HG02642 (cell line): ENCODE measurements around the gene TPI1.

ENCODE experiments used
- ATAC-seq: cut with Tn5 transposase; IDR thresholded peaks from one replicate; pipeline ENCODE4 v1.9.1; 2021; ENCODE audit warnings: mild to moderate bottlenecking; ENCODE audit not compliant: unreplicated experiment, poor library complexity

TPI1 gene

GRCh38 chr12:6827982-6828780 is 39.1 kb upstream of the TPI1 start, which contains the start of gene P3H3:
P3H3 (plus strand) TSS chr12:6828407; CDS start chr12:6828441, 34 bp downstream.
- no peak for ATAC-seq

GRCh38 chr12:6828781-6829535 is 38.4 kb upstream of the TPI1 start:
- ATAC-seq = no peak

GRCh38 chr12:6829536-6830220 is 37.7 kb upstream of the TPI1 start:
- ATAC-seq = no peak

GRCh38 chr12:6830286-6830890 is 36.9 kb upstream of the TPI1 start:
- no peak for ATAC-seq

GRCh38 chr12:6830999-6831398 is 36.3 kb upstream of the TPI1 start:
- ATAC-seq = no peak

- ATAC-seq = no peak
These were observed 35.8 kb upstream of the TPI1 start for GRCh38 chr12:6831450-6831995.

- ATAC-seq = no peak
These were observed 35.2 kb upstream of the TPI1 start for GRCh38 chr12:6832125-6832524.

- ATAC-seq = no peak
These were observed 34.0 kb upstream of the TPI1 start for GRCh38 chr12:6833189-6833890.

- no peak for ATAC-seq
These were observed 33.1 kb upstream of the TPI1 start for GRCh38 chr12:6834254-6834653.

GRCh38 chr12:6834873-6835272 is 32.5 kb upstream of the TPI1 start:
- ATAC-seq = no peak

- no peak for ATAC-seq
These were observed 30.5 kb upstream of the TPI1 start for GRCh38 chr12:6836851-6837250.

GRCh38 chr12:6837370-6838060 is 29.8 kb upstream of the TPI1 start:
- ATAC-seq = no peak

GRCh38 chr12:6838854-6839253 is 28.5 kb upstream of the TPI1 start:
- ATAC-seq = no peak

GRCh38 chr12:6839482-6840201 is 27.7 kb upstream of the TPI1 start:
- ATAC-seq = peak; percentile 87

GRCh38 chr12:6840330-6840729 is 27.0 kb upstream of the TPI1 start:
- ATAC-seq = no peak

GRCh38 chr12:6840761-6841515 is 26.4 kb upstream of the TPI1 start, which contains the start of gene GNB3:
GNB3 (plus strand) TSS chr12:6840925; CDS start chr12:6841288, 363 bp downstream.
- ATAC-seq = no peak

GRCh38 chr12:6842075-6842474 is 25.3 kb upstream of the TPI1 start:
- no peak for ATAC-seq
